MM.1S (cell line): ENCODE data around the gene EPHA5.

ENCODE experiments used
- CTCF ChIP-seq: fragments of 300-600 bp; sonication (generic); IDR thresholded peaks from 2 replicates; pipeline ENCODE4 v1.5.1; 2016; ENCODE audit warnings: antibody characterized with exemption, low read length, mixed read lengths
- EZH2 ChIP-seq: fragments of 300-600 bp; sonication (generic); optimal IDR thresholded peaks from 2 replicates; pipeline ENCODE3; 2017; ENCODE audit warnings: low read depth, mild to moderate bottlenecking, antibody characterized with exemption, low read length, mixed read lengths

GRCh38 chr4:65552057-65552456, 118.2 kb downstream of the EPHA5 start:
- TF ChIP-seq CTCF = no peak
- TF ChIP-seq EZH2 = no peak
